Stimulated activated CD4-positive, alpha-beta T cell treated with anti-CD3 and anti-CD28 coated beads, Interleukin-12 subunit alpha, Interleukin-12 subunit beta, amount 100 ng/mL, for 24 hours (primary cell): ENCODE results near the gene ADAMTS14.
"Not testable (repeated sequence)": the region's sequence is repeated elsewhere in the genome, so short reads cannot be mapped to it uniquely, and the experiment has no call there.

ENCODE experiments used
- DNase-seq, 2 experiments: peaks; one replicate each; pipeline ENCODE4 v3.0.0-alpha.2; 2020; ENCODE audit warnings: low read depth in 2 of 2

The ADAMTS14 gene

DNA sequence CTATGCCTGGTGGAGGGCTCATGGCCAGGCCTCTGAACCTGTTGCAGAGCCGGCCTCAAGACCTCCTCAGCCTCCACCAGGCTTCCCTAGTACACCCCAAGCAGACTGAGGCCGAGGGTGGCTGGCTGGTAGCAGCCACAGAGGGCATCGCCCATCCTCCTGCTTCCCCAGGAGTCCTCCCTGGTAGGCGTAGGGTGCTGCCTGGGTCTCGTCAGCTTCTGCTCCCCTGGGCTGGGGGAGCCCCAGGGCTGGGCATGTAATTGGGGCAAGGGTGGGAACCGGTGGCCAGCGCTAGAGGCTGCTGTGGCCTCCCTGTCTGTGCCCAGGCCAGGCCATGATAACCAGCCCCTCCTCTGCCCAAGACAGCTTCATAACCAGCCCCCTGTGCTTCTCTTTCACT lies 80.3 kb downstream of the ADAMTS14 start:
- no peak for DNase-seq

DNA sequence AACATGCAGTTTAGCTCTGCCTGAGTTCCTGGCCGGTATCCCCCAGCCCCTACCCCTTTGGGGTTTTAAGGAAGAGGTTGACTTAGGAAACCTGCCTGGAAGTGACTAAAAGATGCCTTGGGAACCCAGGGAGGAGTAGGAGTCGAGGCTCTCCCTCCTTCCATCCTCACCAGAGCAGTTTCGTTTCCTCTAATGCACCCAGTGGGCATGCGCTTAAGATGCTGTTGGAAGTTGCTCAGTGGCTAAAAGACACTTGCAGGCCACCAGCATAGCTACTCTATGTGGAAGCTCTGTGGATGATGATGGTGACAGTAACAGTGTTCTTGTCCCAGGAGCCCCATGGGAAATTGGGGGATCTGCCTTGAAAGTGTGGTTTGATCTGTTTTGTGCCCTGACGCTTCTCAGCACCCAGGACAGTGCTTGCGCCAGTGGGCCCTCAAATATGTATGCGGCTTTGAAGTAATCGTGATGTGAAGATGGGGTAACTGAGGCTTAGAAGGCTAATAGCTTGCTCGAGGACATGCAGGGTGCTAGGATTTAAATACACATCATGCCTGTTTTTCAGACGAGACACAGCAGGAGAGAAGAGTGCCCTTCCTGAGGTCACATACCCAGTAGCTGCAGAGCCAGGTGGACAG lies 80.8 kb downstream of the ADAMTS14 start:
- no peak for DNase-seq

DNA sequence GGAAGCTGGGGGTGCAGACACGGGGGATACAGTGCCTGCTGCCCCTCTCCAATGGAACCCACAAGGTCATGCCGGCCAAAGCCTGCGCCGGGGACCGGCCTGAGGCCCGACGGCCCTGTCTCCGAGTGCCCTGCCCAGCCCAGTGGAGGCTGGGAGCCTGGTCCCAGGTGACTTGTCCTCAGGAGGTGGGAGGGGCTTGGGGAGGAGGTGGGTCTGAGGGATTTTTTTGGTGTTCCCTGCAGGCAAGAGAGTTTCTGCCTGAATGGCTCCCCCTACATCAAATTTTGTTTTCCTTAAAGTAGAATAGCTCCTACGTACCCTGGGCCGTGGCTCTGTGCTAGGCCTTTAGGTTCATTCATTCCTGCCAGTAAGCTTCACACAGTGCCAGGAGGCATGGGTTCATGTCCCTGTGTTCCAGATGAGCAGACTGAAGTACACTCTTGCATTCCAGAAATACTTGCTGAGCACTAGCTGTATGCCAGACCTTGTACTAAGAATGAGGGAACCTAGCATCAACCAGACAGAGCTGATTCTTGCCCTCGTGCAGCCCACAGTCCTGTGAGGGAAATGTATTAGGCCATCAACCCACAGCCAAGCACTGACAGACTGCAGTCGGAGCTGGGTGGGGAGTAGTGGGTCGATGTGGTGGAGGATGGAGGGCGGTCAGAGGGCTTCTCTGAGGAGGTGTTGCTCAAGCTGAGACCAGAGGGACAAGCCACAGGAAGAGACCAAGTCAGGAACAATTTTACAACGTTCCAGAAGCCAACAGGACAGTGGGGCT lies 81.7 kb downstream of the ADAMTS14 start:
- no peak for DNase-seq

DNA sequence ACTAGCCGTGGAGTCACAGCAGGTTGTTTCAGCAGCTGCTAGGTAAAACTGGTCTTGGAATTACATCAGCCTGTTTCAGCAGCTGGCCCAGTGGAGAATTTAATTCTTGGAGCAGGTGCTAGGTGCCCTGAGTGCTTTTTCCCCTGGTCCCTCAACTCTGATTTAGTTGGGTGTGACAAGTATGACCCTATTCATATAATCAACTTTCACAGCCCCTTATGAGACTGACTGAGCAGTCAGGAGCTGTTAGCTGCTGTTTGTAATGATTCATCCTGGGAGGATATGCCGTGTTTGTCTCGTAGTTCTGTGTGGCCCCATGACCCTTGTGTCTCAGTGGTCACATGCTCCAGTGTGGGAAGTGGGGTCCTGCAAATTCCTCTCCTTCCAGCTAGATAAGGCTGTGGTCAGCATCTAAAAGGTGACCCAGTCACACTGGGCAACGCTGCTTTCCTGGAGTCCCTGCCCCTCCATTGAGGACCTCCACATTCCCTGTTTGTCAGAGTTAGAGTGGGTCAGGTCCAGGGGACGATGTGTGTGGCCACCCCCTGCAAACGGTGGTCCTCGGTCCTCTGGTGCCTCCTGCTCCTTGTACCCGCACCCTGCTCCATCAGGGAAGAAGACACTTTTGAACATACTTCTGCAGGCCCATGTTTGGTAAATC lies 84.5 kb downstream of the ADAMTS14 start:
- no peak for DNase-seq

DNA sequence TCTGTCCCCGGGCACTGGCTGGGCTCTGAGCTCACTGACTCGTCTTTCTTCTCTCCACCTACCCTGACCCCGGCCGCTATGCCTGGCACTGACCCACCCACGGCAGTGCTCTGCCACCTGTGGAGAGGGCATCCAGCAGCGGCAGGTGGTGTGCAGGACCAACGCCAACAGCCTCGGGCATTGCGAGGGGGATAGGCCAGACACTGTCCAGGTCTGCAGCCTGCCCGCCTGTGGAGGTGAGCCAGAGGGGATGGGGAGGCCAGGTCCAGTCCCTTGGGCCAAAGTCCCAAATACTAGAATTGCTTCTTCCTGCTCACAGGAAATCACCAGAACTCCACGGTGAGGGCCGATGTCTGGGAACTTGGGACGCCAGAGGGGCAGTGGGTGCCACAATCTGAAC lies 85.5 kb downstream of the ADAMTS14 start:
- no peak for DNase-seq

DNA sequence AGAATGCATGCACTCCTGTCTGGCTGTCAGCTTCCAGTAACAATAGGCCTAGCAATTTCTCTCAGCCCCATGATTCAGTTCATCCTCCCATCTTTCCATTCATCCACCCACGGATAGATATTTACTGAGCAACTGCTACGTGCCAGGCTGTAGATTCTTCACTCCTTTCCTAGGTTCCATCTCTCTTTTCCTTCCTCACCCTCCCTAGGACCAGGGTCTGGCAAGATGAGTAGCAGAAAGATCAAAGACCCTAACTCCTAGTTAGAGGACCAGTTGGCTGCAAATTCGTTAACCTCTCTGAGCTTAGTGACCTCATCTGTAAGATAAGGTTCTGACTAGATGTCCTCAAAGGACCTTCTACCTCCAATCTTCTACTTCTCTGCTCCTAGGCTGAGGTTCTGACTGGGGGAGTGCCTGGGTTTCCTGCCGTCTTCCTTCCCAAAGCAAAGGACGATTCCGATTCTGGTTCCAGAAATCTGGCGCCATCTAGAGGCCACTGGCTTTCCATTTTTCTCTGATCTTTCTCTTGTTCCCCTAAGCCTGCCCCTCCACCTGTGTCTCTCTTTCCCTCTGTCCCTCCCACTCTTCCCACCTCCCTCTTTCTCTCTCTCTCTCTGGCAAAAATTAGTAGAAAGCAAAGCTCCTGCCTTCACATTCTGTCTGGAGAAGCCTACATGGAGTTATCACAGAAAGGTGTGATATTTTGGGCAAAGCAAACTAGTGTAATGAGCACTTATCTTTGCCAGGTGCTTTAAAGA lies 86.6 kb downstream of the ADAMTS14 start:
- DNase-seq, result peak; percentile 52 to 60

DNA sequence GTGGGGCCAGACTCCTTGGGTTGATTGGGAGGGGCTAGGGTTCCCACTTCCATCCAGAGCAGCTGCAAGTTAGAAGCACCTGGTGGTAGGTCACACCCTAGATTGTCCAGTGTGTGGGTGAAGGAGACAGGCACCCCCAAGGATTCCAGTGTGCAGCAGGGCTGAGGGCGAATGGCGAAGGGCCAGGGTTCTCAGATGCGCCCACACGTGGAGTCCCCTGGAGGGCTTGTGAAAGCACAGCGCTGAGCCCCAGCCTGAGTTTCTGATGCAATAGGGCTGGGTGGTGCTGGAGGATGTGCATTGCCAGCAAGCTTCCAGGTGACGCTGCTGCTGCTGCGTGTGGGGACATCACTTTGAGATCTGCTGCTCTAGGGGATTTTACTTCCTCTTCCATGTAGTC lies 87.5 kb downstream of the ADAMTS14 start:
- no peak for DNase-seq

DNA sequence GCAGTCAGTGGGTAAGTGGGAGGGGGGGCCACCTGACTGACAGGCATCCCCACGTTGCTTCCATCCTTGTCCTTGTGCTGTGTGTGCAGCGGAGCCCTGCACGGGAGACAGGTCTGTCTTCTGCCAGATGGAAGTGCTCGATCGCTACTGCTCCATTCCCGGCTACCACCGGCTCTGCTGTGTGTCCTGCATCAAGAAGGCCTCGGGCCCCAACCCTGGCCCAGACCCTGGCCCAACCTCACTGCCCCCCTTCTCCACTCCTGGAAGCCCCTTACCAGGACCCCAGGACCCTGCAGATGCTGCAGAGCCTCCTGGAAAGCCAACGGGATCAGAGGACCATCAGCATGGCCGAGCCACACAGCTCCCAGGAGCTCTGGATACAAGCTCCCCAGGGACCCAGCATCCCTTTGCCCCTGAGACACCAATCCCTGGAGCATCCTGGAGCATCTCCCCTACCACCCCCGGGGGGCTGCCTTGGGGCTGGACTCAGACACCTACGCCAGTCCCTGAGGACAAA lies 88.0 kb downstream of the ADAMTS14 start:
- DNase-seq, result no peak

DNA sequence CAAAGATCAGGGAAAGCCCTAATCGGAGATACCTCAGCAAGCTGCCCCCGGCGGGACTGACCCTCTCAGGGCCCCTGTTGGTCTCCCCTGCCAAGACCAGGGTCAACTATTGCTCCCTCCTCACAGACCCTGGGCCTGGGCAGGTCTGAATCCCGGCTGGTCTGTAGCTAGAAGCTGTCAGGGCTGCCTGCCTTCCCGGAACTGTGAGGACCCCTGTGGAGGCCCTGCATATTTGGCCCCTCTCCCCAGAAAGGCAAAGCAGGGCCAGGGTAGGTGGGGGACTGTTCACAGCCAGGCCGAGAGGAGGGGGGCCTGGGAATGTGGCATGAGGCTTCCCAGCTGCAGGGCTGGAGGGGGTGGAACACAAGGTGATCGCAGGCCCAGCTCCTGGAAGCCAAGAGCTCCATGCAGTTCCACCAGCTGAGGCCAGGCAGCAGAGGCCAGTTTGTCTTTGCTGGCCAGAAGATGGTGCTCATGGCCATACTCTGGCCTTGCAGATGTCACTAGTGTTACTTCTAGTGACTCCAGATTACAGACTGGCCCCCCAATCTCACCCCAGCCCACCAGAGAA lies 88.8 kb downstream of the ADAMTS14 start:
- no peak for DNase-seq

DNA sequence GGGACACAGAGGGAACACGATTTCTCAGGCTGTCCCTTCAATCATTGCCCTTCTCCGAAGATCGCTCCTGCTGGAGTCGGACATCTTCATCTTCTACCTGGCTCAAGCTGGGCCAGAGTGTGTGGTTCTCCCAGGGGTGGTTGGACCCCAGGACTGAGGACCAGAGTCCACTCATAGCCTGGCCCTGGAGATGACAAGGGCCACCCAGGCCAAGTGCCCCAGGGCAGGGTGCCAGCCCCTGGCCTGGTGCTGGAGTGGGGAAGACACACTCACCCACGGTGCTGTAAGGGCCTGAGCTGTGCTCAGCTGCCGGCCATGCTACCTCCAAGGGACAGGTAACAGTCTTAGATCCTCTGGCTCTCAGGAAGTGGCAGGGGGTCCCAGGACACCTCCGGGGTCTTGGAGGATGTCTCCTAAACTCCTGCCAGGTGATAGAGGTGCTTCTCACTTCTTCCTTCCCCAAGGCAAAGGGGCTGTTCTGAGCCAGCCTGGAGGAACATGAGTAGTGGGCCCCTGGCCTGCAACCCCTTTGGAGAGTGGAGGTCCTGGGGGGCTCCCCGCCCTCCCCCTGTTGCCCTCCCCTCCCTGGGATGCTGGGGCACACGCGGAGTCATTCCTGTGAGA lies 89.5 kb downstream of the ADAMTS14 start:
- no peak for DNase-seq

DNA sequence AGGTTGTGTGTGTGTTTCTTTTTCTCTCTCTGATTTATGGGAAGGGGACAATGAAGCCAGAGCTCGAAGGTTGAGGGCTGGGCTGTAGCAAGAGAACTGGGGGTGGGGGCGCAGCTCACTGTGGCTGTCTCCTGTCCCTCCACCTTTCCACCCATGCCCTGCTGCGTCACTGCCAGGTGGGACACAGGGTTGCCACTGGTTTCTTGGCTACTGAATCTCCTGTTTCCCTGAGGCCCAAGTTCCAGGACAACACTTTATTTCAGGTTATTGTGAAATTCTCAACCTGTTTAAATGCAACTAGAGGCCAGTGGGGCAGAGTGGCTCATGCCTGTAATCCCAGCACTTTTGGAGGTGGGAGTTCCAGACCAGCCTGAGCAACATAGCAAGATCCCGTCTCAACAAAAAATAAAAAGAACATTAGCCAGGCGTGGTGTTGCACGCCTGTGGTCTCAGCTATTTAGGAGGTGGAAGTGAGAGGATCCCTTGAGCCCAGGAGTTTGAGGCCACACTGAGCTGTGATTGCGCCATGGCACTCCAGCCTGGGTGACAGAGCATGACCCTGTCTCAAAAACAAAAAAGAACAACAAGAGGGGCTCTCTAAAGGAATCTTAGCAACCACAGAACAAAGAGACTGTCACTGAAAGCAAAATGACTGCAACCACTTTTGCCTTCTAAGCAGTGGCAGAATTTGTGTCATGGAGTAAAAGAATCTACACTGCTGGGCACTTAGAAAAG lies 90.3 kb downstream of the ADAMTS14 start:
- DNase-seq, result no peak

DNA sequence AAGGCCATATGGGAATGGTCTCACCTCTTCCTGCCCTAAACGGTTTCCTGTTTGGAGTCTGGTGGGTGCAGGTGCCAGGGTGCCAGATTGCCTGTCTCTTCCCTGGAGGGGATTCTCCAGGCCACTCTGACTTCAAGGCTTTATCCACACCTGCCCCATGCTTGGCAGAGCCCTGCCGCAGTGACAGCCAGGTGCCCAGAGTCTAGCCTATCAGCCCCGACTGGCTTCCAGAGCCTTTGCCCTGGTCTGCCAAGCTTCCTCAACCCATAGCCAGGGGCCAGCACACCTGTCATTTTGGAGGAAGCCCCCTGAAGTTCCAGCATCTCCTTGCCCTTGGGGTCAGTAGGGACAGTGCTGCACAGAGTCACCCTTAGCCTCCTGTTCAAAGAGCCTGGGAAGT lies 91.3 kb downstream of the ADAMTS14 start:
- DNase-seq, result no peak

DNA sequence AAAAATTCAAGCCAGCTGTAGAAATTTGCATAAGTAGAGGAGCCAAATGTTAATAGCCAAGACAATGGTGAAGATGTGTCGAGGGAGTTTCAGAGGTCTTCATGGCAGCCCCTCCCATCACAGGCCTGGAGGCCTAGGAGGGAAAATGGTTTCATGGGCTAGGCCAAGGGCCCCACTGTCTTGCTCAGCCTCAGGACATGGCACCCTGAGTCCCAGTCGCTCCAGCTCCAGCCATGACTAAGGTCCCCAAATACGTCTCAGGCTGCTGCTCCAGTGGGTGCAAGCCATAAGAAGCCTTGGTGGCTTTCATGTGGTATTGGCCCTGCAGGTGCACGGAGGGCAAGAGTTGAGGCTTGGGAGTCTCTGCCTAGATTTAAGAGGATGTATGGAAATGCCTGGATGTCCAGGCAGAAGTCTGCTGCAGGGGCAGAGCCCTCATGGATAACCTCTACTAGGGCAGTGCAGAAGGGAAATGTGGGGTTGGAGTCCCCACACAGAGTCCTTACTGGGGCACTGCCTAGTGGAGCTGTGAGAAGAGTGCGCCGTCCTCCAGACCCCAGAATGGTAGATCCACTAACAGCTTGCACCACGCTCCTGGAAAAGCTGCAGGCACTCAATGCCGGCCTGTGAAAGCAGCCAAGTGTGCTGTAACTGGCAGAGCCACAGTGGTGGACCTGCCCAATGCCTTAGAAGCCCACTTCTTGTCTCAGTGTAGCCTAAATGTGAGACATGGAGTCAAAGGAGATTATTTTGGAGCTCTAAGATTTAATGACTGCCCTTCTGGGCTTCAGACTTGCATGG lies 93.7 kb downstream of the ADAMTS14 start:
- no peak for DNase-seq

DNA sequence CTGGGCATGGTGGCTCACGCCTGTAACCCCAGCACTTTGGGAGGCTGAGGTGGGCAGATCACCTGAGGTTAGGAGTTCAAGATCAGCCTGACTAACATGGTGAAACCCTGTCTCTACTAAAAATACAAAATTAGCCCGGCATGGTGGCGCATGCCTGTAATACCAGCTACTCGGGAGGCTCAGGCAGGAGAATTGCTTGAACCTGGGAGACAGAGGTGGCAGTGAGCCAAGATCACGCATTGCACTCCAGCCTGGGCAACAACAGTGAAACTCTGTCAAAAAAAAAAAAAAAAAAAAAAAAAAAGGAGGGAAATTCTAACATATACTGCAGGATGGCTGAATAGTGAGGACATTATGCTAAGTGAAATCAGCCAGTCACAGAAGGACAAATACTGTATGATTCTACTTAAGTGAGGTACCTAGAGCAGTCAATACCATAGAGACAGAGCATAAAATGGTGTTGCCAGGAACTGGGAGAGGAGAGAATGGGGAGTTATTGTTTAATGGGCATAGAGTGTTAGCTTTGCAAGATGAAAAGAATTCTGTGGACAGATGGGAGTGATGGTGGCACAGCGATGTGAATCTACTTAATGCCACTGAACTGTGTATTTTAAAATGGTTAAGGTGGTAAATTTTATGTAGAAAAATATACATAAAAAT lies 95.8 kb downstream of the ADAMTS14 start:
- not testable (repeated sequence) for DNase-seq

DNA sequence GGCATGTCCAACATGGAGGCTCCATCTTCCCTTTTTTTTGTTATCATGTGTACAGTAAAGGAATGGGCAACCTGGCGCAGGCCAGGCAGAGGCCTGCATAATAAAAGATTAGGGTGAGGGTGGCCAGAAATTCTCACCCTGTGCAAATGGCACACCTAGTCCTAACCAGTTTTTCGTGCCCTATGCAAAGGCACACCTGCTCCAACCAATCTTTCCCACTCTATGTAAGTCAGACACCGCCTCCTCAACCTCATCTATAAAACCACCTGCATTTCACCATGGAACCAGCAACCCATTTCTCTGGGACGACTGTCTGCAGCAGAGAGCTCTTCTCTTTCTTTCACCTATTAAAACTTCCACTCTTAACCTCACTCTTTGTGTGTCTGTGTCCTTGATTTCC lies 96.8 kb downstream of the ADAMTS14 start:
- DNase-seq, result no peak

DNA sequence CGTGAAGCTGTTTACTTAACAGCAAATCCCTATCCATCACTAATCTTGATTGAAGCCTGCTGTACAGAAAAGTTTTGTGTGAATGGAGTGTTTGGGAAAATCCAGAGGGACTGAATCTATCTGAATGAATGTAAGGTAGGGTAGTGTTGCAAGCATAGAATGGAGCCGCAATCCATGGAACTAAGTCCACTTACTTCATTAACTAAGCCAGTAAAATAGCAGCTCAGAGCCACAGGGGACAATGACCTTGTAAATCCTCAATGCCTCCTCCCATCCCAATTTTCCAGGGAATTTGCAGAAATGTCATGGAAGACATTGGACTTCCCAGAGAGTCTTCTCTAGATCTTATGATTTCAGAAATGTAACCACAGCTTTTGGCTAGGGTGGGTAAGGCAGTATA lies 97.7 kb downstream of the ADAMTS14 start:
- no peak for DNase-seq

DNA sequence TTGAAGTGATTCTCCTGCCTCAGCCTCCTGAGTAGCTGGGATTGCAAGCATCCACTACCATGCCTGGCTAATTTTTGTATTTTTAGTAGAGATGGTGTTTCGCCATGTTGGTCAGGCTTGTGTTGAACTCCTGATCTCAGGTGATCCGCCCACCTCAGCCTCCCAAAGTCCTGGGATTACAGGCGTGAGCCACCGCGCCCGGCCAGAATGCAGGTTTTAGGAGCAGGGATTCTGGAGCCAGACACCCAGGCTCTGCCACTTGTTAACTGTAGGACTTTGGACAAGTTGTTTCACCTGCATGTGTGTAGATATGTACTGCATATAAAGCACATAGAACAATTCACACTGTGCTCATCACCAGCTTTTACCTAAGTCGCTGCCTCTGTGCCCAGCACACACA lies 98.2 kb downstream of the ADAMTS14 start:
- DNase-seq, result not testable (repeated sequence)

DNA sequence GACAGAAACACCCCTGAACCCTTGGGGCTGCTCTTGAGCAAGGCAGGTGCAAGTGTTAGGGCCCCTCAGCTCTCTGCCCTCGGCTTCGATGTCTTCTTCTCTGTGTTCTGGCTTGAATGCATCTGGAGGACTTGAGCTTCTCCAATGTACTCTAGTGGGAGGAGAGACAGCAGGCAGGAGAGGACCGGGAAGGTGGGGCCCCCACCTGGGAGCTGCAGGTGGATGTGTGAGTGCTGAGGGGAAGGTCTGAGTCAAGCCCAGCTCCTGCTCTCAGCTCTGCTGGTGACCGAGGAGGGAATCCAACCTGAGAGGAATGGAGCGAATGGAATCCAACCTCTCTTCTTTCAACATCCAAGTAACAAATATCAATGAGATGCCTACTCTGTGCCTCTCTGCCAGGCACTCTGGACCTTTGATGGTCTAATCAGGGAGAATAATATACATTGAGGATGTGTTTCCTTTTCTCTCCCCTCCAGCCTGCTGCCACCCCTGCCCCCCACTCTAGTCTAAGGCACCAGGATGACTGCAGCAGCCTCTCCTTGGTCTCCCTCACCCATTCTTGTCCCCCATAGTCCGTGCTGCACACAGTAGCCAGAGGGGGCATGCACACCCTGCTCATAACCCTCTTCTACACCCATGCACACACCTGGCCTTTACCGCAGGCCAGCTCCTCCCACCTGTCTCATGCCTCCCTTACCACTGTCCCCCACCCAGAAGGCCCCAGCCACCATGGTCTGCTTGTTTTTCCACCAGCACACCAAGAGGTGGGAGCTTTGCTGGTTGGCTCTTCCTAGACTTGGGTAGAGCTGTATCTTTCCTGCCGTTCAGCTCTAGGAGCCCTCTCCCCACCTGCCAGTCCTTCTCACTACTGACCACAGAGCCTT lies 99.2 kb downstream of the ADAMTS14 start:
- DNase-seq, result no peak
